Measurements from ENCODE around the gene HNRNPC.

HNRNPC gene

GRCh38 chr14:21204167-21205025 lies 64.8 kb downstream of the HNRNPC start:
- TF ChIP-seq, protein P1, sequence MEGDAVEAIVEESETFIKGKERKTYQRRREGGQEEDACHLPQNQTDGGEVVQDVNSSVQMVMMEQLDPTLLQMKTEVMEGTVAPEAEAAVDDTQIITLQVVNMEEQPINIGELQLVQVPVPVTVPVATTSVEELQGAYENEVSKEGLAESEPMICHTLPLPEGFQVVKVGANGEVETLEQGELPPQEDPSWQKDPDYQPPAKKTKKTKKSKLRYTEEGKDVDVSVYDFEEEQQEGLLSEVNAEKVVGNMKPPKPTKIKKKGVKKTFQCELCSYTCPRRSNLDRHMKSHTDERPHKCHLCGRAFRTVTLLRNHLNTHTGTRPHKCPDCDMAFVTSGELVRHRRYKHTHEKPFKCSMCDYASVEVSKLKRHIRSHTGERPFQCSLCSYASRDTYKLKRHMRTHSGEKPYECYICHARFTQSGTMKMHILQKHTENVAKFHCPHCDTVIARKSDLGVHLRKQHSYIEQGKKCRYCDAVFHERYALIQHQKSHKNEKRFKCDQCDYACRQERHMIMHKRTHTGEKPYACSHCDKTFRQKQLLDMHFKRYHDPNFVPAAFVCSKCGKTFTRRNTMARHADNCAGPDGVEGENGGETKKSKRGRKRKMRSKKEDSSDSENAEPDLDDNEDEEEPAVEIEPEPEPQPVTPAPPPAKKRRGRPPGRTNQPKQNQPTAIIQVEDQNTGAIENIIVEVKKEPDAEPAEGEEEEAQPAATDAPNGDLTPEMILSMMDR (conservative IDR thresholded peaks at IDR 0.05), result no peak
- no peak overlapping the region for H3K27ac ChIP-seq

DNA sequence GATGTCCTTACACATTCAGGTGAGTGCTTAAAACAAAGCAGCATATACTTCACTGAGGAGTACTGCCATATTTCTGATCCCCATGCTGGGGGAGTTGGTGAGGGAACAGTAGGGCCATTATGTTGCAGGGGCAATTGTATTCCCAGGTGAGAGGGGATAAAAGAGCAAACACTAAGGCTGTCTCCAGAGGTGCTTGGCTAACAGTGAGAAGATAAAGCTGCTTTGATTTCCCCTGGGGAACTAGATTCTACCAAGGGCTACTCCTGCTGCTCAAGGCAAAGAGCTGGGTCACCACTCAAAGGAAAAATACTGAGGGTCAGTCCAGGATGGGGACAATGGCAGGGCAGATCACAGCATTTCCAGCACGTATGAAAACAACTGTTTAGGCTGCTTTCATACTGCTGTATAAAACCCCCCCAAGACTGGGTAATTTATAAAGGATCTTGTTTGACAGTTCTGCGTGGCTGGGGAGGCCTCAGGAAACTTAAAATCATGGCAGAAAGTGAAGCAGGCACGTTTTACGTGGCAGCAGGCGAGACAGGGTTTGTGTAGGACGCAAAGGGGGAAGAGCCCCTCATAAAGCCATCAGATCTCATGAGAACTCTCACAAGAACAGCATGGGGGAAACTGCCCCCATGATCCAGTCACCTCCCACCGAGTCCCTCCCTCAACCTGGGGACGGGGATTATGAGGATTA lies 65.6 kb downstream of the HNRNPC start:
- H3K27ac ChIP-seq, result no peak overlapping the region

GRCh38 chr14:21202463-21203358 lies 66.5 kb downstream of the HNRNPC start:
- TF ChIP-seq, protein P1 (conservative IDR thresholded peaks at IDR 0.05), result no peak

More for the DNA sequence above, 65.6 kb downstream of the HNRNPC start:
- TF ChIP-seq, protein P1 (conservative IDR thresholded peaks at IDR 0.05), result no peak

GRCh38 chr14:21201732-21202462 lies 67.3 kb downstream of the HNRNPC start:
- H3K27ac ChIP-seq, result no peak overlapping the region
- TF ChIP-seq, protein P1 (conservative IDR thresholded peaks at IDR 0.05), result no peak

More at GRCh38 chr14:21202463-21203358, 66.5 kb downstream of the HNRNPC start:
- no peak overlapping the region for H3K27ac ChIP-seq

DNA sequence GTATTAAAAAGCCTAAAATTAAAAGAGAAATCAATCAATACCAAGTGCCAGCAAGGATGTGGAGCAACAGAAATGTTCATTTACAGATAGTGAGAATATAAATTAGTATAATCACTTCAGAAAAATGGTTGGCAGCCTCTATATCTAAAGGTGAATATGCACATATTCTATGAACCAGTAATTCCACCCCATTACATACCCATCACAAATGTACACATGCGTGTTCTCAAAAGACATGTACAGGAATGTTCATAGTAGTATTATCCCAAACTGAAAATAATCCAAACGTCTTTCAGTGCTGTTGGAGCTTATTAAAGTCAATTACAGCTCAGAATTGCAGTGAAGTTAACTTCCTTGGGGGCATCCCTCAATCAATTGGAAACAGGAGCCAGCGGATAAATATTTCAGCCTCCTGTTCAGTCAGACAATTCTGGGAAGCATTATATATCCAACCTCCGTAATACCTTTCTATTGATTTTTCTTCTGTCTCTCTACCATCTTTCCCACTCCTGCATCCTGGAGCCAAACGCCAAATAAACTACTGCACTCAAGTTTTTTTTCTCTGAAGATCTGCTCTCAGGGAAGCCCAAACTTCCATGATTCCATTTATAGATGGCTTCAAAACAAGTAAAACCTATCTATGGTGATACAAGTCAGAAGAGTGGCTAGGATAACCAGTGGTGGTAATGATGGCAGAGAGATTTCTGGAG lies 68.3 kb downstream of the HNRNPC start:
- no peak overlapping the region for H3K27ac ChIP-seq
- TF ChIP-seq, protein P1 (conservative IDR thresholded peaks at IDR 0.05), result no peak

All from VCaP (cell line).